Stimulated activated CD4-positive, alpha-beta T cell treated with anti-CD3 and anti-CD28 coated beads, Interleukin-12 subunit alpha, Interleukin-12 subunit beta, amount 100 ng/mL, for 24 hours (primary cell): ENCODE results near the gene HSD17B12.

ENCODE experiments used
- DNase-seq, 2 experiments: peaks; one replicate each; pipeline ENCODE4 v3.0.0-alpha.2; 2020; ENCODE audit warnings: low read depth in 2 of 2

Gene HSD17B12

DNA sequence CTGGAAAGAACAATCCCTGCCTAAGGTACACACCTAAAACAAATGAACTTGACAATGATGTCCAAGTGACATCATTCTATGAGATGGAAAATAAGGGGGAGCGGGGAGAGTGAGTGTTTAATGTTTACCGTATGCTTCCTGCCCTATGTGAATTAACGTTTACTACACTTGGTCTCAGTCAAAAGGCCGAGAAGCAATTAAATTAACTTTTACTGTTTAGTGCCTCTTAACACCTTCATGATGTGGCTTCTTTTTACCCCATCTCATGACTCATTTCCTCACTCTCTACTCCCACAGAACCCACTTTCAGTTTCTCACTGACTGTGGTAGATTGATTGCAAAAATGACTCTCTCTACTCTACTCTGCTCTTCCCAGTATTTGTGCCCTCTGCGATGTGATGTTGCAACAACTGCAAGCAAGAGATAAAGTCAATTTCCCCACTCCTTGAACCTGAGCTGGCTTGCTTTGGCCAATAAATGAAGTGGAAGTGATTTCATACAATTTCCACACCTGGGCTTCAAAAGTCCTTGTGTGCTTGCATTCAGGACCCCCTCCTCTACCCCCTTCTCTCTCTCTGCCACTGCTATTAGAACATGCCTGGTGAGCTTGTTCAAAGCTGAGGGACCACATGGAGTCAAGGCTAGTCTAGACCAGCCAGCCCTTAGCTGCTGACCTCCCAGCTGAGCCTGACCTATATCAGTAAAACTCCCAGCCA, 188.5 kb downstream of the HSD17B12 start:
- peak in 1 of 2 experiments; percentile 8 for DNase-seq

DNA sequence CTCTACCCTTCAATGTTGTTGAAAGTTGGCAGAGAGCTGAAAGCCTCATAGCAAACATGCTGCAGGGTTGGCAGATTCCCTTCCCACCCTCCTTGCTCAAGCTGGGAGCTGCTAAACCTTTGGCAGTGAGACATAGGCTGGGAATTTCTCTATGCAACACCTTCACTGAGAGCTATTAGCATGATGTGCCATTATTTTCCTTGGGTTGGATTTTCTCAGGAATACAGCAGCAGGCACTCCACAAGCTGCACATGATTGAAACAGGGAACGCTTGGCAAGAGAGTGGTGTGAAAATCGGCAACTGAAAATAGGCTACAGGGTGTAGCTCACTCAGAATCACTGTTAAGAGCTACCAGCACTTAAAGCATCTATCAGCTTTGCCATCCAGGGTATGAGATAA, 190.5 kb downstream of the HSD17B12 start:
- DNase-seq: no peak

DNA sequence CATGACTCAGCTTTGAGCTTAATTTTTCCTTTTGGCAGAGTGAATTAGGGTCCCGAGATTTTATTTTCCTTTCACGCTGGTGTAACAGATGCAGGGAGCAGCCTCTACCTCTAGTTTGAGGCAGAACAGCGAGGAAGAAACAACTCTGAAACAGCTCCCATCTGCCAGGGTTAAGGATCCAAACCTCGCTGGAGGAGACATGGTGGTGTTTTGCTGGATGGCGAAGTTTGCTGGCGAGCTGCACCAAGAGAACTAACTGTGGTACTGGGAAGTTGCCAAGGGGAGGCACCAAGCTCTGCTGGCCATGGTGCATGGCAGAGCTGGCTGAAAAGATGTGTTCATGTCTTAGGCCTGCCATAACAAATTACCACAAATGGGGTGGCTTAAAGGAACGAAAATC, 192.5 kb downstream of the HSD17B12 start:
- no peak for DNase-seq

DNA sequence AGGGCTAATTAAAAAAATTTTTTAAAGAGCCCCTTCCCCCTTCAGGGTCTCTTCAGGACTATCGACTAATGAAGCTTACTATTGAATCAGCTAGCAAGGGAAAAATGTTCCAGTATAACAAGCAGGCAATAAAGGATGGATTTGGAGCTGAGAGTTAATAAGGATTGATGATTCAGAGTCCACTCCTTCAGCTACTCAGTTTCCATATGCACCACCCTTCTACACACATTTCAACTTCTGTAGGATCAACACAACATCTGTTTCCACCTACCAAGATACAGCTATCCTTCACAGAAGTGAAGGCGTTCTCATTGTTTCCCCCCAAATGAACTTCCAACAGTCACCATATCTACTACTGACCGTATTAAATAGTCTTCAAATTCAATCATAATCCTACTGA, 193.5 kb downstream of the HSD17B12 start:
- no peak for DNase-seq

DNA sequence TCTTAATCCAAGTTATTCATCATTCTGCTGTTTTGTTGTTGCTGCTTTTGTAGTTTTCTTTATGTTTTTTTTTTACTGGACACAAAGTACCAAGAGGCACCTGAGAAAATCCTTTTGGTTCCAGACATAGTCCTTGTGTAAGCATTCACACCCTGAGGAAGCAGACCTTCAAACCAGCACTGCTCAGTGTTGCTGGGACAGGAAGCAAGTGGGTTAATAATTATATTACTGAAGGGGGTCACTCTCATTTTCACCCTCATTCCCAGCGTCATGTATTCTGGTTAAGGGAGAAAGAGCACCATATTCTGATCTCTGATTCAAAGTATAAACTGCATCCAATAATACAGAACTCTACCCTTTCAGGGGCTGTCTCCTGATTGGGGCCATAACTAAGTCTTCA, 194.2 kb downstream of the HSD17B12 start:
- DNase-seq: no peak

DNA sequence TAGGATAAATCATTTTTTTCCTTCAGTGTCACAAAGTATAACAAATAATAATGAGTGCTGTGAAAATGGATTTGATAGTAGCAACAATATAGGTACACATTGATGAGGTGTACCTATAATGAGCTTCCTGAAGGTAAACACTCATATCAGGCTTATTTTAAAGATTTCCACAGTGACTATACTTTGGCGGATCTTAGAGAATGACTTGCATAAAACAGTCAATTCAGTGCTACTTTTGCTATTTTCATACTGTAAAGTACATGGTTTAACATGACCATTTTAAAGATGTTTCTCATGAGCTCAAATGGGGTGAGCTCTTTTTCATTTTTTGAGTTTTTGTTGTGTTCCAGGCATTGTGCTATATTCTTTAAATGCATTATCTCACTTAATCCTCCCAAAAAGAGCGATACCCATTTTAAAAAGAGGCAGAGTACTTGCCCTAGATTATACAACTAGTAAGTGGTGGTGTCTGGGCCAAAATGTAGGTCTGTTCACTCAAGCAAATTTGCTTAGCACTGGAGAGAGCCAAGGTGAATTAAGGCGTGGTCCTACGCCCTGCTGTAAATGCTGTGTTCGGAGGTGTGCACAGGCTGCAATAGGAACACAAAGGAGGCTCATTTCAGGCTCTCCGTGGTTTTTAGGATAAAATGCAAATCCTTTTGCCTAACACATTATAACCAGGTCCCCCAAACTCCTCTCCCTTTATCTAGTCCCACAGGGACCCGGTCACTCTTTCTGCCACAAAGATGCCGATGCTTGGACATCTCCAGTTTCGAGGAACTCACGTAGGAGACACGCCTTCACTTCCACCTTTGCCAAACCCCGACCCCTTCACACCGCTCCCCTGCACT, 199.5 kb downstream of the HSD17B12 start:
- DNase-seq: peak in 1 of 2 experiments; percentile 4

DNA sequence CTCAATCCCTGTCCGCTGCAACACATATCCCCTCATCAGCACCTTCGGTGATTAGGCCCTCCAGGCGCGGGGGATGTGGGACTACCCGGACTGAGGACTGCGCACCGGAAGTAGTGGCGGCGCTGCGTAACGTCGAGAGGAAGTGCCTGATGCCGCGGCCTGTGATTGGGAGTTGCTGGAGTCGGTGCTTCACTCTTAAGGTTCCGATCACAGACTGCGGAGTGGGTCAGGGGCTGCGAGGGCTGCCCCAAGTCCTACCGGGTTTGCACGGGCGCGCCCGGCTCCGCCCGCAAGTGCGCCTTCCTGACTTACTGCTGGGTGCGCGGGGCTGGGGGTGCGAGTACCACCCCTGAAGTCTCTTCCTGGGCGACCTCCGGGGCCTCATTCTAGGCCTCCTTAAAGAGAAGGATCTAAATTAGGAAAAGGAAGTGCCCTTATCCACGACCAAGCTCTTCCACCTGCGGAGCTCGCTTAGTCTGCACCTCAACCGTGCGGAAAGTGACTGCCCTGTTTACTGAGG, 200.2 kb downstream of the HSD17B12 start, which contains the start of gene ALKBH3:
Gene ALKBH3, plus strand, starts transcription at position 192 of the 520 bp plus-strand sequence. CDS start 1,822 bp downstream, outside the sequence.
- peak; percentile 88 for DNase-seq

DNA sequence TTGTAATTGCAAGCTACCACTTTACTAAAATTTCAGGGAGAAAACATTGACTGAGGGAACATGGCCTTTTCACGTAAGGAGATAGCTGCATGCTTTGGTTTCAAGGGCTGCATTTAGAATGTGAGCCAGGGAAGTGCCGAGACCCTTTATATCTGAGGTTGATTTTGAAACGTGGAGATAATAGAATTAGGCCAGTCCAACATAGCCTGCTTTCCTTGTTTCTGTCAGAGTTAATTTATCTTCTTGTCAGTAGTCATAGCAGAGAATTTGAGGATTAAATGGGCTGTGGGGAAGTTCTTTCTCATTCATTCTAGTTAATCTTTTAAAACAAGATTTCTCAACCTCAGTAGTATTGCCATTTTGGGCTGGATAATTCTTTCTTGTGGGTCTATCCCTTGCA, 212.3 kb downstream of the HSD17B12 start:
- no peak for DNase-seq

DNA sequence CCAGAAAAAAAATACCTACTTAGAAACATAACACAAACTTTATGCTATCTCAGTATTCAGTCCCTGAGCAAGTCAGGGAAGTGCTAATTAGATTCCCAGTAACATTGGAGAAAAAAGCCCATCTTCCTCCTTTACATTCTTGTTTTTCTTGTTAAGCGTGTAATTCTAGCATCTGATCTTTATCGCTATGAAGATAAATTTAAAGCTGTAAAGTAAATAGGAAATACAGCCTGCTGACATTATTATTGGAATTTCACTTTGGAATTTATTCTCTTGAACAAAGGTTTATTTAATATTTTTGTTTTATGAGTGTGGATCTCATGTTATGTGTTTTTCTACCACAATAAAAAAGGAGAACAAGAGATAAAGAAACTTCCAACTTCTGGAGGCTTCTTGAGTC, 214.0 kb downstream of the HSD17B12 start:
- no peak for DNase-seq

DNA sequence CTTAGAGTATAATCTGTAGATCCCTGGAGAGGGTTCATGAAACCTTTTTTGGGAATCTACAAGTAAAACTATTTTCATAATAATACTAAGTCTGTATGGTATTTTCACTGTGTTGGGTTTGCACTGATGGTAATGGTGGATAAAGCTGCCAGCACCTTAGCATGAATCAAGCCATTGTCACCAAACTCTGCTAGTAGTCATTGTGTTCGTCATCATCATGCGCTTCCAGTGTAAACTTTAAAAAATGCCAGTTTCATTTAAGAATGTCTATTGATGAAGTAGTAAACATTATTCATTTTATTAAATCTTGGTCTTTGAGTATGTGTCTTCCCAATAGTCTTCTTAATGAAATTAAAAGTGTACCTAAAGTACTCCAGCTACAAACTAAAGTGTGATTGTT, 215.1 kb downstream of the HSD17B12 start:
- no peak for DNase-seq

DNA sequence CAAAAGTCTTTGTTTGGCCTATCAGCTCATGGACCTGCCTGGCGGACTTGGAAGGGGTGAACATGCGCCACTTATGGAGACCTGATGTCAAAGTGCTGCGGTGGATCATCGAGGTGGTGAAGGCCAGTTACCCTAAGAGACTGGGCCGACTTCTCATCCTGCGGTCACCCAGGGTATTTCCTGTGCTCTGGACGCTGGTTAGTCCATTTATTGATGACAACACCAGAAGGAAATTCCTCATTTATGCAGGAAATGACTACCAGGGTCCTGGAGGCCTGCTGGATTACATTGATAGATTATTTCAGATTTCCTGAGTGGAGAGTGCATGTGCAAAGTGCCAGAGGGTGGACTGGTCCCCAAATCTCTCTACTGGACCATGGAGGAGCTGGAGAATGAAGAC, 218.0 kb downstream of the HSD17B12 start:
- DNase-seq: no peak

DNA sequence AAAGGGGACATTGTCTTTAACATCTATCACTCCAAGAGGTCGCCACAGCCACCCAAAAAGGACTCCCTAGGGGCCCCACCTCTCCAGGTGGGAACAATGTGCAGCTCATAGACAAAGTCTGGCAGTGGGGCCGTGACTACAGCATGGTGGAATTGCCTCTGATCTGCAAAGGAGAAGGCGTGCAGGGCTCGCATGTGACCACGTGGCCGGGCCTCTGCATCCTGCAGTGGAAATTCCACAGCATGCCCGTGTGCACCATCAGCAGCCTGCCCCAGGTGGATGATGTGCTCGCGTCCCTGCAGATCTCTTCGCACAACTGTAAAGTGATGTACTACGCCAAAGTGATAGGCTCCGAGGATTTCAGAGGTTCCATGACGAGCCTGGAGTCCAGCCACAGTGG, 218.6 kb downstream of the HSD17B12 start:
- no peak for DNase-seq

DNA sequence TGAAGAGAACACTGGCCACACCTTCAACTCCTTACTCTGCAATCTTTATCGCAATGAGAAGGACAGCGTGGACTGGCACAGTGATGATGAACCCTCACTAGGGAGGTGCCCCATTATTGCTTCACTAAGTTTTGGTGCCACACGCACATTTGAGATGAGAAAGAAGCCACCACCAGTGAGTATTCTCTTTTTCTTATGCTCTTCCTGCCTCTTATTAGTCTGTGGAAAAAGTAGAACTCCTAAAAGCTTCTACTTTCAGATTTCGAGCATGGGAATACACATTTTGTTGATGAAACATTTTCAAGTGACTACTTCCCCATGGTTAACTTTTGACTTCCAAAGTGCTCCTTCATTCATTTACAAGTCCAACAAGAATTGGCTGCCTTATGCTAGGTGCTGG, 221.0 kb downstream of the HSD17B12 start:
- no peak for DNase-seq

DNA sequence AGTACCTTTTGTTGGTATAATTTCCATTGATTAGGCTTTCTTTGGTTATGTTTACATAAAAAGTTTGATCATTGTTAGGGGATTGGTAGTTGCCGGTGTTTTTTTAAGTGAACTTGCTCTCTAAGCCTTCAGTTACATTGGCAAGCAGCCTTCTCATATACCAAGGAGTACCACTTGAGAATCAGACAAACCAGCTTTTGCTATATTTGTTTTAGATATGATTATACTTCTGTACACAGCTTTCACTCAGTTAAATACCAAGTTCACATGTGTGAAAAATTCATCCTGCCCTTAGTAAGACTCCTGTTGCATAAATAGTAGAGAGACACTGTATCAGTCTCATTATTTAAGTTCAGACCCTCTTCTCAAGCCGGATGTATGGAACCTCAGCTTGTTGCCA, 222.5 kb downstream of the HSD17B12 start:
- DNase-seq: no peak

DNA sequence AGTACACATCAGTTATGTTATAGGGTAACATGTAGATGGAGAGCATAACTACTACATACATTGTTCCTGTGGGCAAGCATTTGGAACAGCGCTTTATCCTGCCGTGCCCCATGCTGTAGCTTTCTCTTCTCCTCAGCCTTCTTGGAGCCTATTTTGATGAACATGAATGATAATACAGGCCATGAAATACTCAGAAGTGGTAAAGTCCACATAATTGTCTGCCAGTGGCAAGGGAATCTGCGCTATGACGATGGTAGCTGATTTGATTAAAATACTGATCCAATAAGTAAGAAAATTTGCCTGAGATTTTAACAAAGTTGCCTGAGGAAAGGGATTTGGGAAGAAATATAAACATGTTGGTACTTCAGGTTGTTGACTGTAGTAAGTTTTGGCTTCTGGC, 223.4 kb downstream of the HSD17B12 start:
- DNase-seq: no peak

DNA sequence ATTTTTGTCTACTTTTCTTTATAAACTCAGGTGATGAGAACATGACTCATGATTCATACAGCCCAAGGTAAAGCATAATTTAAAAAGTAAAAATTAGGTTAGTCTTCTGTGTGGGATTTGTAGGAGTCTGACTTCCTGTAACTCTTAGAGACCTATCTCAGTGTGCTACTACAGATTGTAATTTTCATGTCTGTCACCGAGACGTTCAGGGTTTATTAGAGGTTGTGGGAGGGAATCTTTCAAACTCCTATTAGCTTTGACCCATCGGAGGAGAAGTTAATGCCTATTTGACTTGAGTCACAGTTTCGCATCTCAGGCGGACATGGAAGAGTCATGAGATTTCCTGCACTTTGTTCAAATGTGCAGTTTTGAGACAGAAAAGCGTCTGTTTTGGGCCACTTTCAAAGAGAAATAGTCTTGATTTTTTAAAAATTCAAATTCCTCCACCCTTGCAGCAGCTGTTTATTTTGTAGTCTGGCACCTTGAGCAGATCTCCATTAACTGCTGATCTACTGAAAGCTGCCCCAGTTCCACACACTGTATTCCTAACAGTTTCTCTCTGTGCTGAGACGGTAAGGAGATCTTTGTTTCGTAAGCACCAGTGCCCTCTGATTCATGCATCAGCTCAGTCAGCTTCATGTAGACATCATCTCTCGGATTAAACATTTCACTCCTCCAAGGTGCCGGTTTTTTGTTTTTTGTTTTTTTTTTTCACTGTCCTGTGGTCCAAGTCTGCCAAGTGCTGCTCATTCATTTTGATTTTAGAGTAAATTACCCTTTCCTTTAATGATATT, 224.4 kb downstream of the HSD17B12 start:
- no peak for DNase-seq

DNA sequence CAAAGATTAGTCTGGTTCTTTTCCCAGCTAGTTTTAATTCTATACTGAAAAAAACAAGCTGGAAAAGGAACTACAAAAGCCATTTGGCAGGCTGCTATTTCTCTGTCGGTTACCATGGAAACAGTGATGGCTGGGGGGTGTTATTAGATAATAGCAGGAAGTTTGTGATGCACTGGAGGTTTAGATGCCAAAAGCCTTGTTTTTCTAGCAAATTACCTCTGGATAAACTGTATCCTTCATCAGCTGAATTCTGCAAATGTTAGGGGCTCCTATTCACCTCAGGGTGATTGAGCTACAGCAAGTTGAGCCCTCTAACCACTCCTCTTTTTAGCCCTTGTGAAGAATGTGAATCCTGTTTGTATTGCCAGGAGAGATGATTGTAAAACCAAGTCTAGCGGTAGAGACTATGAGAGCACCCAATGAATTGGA, 225.3 kb downstream of the HSD17B12 start:
- DNase-seq: no peak
